Mucosa of descending colon (tissue), 3 donors: ENCODE results near the gene TMEM271. TPM values are rescaled to one million over a fixed set of nuclear protein-coding genes. Genes with fewer than 3 reads are reported as not detected.

Source experiments
- ATAC-seq: fragments of 200-7000 bp; cut with Tn5 transposase; one replicate; pipeline ENCODE4 v1.9.1; 2020; ENCODE audit warnings: mild to moderate bottlenecking, moderate library complexity
- DNase-seq, 3 donors: peaks; one replicate each; pipeline ENCODE4 v3.0.0-alpha.2; 2020
- H3K36me3 ChIP-seq: fragments of 200-600 bp; one replicate; pipeline ENCODE4 v1.8.0; 2021; ENCODE audit warnings: low read depth, mild to moderate bottlenecking
- H3K4me1 ChIP-seq: fragments of 200-600 bp; one replicate; pipeline ENCODE4 v1.8.0; 2021; ENCODE audit warnings: low read depth, mild to moderate bottlenecking
- H3K4me3 ChIP-seq: fragments of 200-600 bp; one replicate; pipeline ENCODE4 v1.8.0; 2021; ENCODE audit warnings: mild to moderate bottlenecking
- H3K9me3 ChIP-seq: fragments of 200-600 bp; one replicate; pipeline ENCODE4 v1.8.0; 2021; ENCODE audit warnings: mild to moderate bottlenecking
- intact Hi-C, 2 donors: fragments of 100-400 bp; cut with DNase I in 1 of 2; cut with micrococcal nuclease in 1 of 2; formaldehyde crosslinking; loops; one replicate each; pipeline versions ENCODE4 v1.11.0 to v1.11.1; 2022; cut with DNase I, micrococcal nuclease
- total RNA-seq, 3 donors: library from RNA; stranded (reverse); fragmentation: NEBNext Ultra II Directional in 2 of 3; extraction: Animal tissue kit (Norgen Biotek cat#: 25700) in 2 of 3; gene quantifications; one replicate each; pipeline versions ENCODE4 v1.2.1 to v1.2.4, GENCODE V29; 2021 to 2023
- TF ChIP-seq, protein P1 (sequence below): fragments of 200-600 bp; IDR thresholded peaks from one replicate; pipeline ENCODE4 v1.8.0; 2022; ENCODE audit warnings: antibody characterized with exemption, mild to moderate bottlenecking
- donor health status: DM: no; HTN: no; CAD: no; lungs with moderate emphysema.
- donor health status: DM: no; HTN: no; CAD: no.
- donor health status: DM: no; HTN: yes; CAD: no.

TMEM271 gene
- total RNA-seq, 3 donors from 2014 or later = 0.35 TPM; not detected in 2

DNA sequence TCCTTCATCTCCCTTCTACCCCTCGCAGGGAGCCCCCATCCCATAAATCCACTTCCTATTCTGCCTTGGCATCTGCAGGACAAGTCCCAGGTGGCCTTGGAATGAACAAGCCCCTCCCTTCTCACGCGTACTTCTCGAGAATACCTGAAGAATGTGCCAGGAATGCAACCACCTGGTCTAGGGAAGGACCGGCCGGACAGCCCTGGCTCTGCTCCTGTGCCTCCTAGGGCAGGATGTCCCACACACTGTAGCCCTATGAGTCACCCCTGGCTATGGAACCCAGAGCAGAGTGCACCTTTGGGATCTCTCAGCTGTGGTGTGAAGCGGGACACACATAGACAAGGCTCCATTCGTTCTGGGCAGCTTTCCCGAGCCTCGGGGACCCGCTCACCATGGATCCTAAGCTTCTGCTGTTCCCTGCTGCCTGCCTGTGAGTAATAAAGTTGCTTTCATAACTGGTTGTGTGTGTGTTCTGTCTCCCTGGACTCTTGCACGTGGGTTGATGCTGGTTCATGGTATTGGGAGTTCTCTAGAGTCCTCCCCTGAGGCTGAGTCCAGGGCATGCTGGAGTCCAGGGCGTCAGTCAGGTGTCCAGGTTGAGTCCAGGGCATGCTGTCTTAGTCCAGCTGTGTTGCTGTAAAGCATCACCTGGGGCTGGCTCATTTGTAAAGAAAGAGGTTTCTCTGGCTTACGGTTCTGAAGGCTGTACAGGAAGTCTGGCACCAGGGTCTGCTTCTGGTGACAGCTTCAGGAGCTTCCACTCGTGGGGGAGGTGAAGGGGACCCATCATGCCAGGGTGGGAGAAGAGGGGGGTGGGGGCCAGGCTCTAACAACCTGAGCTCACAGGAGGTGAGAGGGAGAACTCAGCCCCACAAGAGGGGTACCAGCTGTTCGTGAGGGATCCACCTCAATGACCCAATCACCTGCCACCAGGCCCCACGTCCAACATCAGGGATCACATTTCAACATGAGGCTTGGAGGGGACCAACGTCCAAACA lies 41.8 kb upstream of the TMEM271 start:
- Histone ChIP-seq H3K36me3 (no peaks in the 10 kb centered on the region), H3K4me3 (no peak overlapping the region), H3K9me3 (no peaks in the 10 kb centered on the region), H3K4me1 (no peaks in the 10 kb centered on the region)
- intact Hi-C loops = no loop called here
- TF ChIP-seq, protein P1, sequence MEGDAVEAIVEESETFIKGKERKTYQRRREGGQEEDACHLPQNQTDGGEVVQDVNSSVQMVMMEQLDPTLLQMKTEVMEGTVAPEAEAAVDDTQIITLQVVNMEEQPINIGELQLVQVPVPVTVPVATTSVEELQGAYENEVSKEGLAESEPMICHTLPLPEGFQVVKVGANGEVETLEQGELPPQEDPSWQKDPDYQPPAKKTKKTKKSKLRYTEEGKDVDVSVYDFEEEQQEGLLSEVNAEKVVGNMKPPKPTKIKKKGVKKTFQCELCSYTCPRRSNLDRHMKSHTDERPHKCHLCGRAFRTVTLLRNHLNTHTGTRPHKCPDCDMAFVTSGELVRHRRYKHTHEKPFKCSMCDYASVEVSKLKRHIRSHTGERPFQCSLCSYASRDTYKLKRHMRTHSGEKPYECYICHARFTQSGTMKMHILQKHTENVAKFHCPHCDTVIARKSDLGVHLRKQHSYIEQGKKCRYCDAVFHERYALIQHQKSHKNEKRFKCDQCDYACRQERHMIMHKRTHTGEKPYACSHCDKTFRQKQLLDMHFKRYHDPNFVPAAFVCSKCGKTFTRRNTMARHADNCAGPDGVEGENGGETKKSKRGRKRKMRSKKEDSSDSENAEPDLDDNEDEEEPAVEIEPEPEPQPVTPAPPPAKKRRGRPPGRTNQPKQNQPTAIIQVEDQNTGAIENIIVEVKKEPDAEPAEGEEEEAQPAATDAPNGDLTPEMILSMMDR = no peak
- ATAC-seq (no peak), DNase-seq (no peak)

DNA sequence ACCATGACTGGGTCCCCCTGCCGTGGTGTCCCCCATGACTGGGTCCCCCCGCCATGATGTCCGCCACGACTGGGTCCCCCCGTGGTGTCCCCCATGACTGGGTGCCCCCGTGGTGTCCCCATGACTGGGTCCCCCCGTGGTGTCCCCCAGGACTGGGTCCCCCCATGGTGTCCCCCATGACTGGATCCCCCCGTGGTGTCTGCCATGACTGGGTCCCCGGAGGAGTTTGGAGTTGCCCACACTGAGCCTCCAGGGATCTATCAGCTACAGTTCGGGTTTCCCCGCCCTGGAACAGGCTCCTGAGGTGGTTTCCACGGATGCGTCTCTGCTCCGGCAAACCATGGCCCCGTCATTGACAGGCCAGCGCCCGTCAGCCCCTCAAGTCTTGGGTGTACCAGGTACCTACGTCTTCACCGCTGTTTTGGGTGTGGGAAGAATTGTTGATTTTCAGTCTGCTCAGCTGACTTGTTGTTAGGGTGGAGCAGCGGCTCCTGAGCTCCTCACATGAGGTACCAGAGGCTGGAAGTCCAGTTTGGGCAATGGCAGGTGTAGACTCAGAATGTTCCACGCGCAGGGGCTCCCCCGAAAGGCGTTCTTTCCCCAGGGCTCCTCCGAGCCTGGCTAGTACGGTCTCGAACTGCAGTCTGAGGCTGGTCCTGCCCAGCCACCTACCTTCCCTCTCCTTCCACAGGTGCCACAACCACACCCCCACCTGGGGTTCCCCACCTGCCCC lies 41.0 kb upstream of the TMEM271 start:
- TF ChIP-seq, protein P1 = no peak
- no peaks in the 10 kb centered on the region for H3K9me3 ChIP-seq
- DNase-seq (no peak), ATAC-seq (no peak)
- no peaks in the 10 kb centered on the region for H3K4me1 ChIP-seq
- intact Hi-C loops = no loop called here
- H3K36me3 ChIP-seq = no peaks in the 10 kb centered on the region
- no peak overlapping the region for H3K4me3 ChIP-seq

DNA sequence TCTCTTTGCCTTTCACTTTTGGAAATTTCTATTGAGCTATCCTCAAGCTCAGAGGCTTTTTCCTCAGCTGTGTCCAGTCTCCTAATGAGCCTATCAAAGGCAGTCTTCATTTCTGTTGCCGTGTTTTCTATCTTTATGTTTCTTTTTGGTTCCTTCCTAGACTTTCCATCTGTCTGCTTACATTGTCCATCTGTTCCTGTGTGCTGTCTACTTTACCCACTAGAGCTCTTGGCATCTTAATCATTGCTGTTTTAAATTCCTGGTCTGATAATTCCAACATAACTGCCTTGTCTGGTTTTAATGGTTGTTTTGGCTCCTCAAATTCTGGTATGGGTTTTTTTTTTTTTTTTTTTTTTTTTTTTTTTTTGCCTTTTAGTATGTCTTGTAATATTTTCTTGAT lies 40.0 kb upstream of the TMEM271 start:
- no peaks in the 10 kb centered on the region for H3K4me1 ChIP-seq
- TF ChIP-seq, protein P1 = no peak
- no peaks in the 10 kb centered on the region for H3K36me3 ChIP-seq
- intact Hi-C loops = no loop called here
- ATAC-seq = no peak
- H3K9me3 ChIP-seq = no peaks in the 10 kb centered on the region
- no peak overlapping the region for H3K4me3 ChIP-seq
- no peak for DNase-seq

DNA sequence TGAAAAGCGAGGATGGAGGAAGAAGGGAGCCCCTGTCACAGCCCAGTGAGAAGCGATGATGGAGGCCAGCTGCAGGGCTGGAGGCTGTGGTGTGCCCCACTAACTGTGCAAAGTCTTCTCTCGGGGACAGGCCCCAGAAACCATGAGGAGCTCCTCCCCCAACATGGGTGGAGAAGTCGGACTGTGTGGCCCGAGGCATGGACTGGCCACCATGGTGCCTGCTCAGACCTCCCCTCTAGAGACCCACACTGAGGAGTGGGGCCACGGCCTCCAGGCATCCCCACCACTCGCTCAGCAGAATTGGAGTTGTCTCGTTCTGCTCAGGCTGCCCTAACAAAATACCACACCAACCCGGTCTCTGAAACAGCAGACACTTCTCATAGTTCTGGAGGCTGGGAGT lies 37.0 kb upstream of the TMEM271 start:
- TF ChIP-seq, protein P1 = no peak
- H3K9me3 ChIP-seq = no peaks in the 10 kb centered on the region
- intact Hi-C loops = no loop called here
- ATAC-seq (no peak), DNase-seq (no peak)
- no peaks in the 10 kb centered on the region for H3K4me1 ChIP-seq
- no peaks in the 10 kb centered on the region for H3K36me3 ChIP-seq
- no peak overlapping the region for H3K4me3 ChIP-seq

DNA sequence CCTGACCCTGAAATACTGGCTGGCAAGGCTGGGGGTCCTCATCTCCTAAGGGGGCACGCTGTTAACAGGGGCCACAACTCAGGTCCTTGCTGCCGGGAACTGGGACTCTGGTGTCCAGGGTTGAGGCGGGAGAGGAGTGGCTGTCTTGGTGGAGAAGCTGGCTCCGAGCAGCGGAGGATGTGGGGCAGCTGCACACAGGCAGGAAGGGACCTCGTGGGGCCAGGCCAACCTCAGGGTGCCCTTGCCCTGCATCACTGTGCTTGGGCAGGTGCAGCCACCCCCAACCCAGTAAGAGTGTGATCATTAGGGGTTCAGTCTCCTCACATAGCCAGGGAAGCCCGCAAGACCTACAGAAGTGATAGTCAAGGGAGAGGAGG lies 36.6 kb upstream of the TMEM271 start:
- intact Hi-C loops = no loop called here
- Histone ChIP-seq H3K4me1 (no peaks in the 10 kb centered on the region), H3K36me3 (no peaks in the 10 kb centered on the region), H3K9me3 (no peaks in the 10 kb centered on the region), H3K4me3 (no peak overlapping the region)
- TF ChIP-seq, protein P1 = no peak
- ATAC-seq = no peak
- no peak for DNase-seq
